ENCODE data around the gene CCDC43. TPM values are rescaled to one million over a fixed set of nuclear protein-coding genes. Genes with fewer than 3 reads are reported as not detected.

The CCDC43 gene
- total RNA-seq, 2 experiments from 2014 or later: 23.6 to 25.3 TPM

GRCh38 chr17:44664867-44665266, 24.7 kb downstream of the CCDC43 start:
- peaks cover 10% of the 10 kb centered on the region for H3K27me3 Mint-ChIP-seq
- intact Hi-C loops (cut with DNase I, micrococcal nuclease): no loop called here
- no peak overlapping the region for H3K27ac ChIP-seq (ENCODE audit: low read depth in 1 of 2, low read length in 2 of 2)
- H3K4me3 ChIP-seq (ENCODE audit: low read length): no peak overlapping the region
- H3K27ac Mint-ChIP-seq: no peak overlapping the region
- DNase-seq (no peak), ATAC-seq (ENCODE audit: poor library complexity) (no peak)
- no peaks in the 10 kb centered on the region for H3K9me3 Mint-ChIP-seq
- no peaks in the 10 kb centered on the region for H3K4me1 Mint-ChIP-seq (ENCODE audit: low read depth)
- H3K27me3 ChIP-seq (ENCODE audit: control insufficient read depth in 1 of 2, insufficient read depth in 2 of 2, low read length in 2 of 2): peaks cover 2 to 9% of the 10 kb centered on the region in 2 experiments
- H3K4me3 Mint-ChIP-seq: no peak overlapping the region
- no peaks in the 10 kb centered on the region for H3K36me3 Mint-ChIP-seq (ENCODE audit: low read depth)
- no peak for TF ChIP-seq CTCF (IDR thresholded peaks at IDR 0.05)
- POLR2A ChIA-PET: no interaction called here
- no peaks in the 10 kb centered on the region for H3K9me3 ChIP-seq (ENCODE audit: control insufficient read depth in 1 of 2, insufficient read depth in 1 of 2, low read length in 2 of 2)
- CTCF ChIA-PET: no interaction called here
- no peaks in the 10 kb centered on the region for H3K4me1 ChIP-seq (ENCODE audit: insufficient read depth, low read length)
- H3K36me3 ChIP-seq (ENCODE audit: insufficient read depth, low read length): no peaks in the 10 kb centered on the region

- no peak for TF ChIP-seq CTCF (IDR thresholded peaks at IDR 0.05)
- intact Hi-C loops (cut with DNase I, micrococcal nuclease): no loop called here
- Mint-ChIP-seq H3K36me3 (ENCODE audit: low read depth) (no peaks in the 10 kb centered on the region), H3K4me3 (no peak overlapping the region), H3K9me3 (no peaks in the 10 kb centered on the region), H3K27ac (no peak overlapping the region), H3K27me3 (peaks cover 15% of the 10 kb centered on the region), H3K4me1 (ENCODE audit: low read depth) (no peaks in the 10 kb centered on the region)
- Histone ChIP-seq H3K4me1 (ENCODE audit: insufficient read depth, low read length) (no peaks in the 10 kb centered on the region), H3K9me3 (ENCODE audit: control insufficient read depth in 1 of 2, insufficient read depth in 1 of 2, low read length in 2 of 2) (no peaks in the 10 kb centered on the region), H3K27me3 (ENCODE audit: control insufficient read depth in 1 of 2, insufficient read depth in 2 of 2, low read length in 2 of 2) (peaks cover 2 to 9% of the 10 kb centered on the region in 2 experiments), H3K4me3 (ENCODE audit: low read length) (no peak overlapping the region), H3K27ac (ENCODE audit: low read depth in 1 of 2, low read length in 2 of 2) (no peak overlapping the region), H3K36me3 (ENCODE audit: insufficient read depth, low read length) (no peaks in the 10 kb centered on the region)
- CTCF ChIA-PET: no interaction called here
- no peak for ATAC-seq (ENCODE audit: poor library complexity)
- POLR2A ChIA-PET: no interaction called here
- no peak for DNase-seq
Observed at GRCh38 chr17:44663095-44663494, 26.5 kb downstream of the CCDC43 start.

- peaks cover 20% of the 10 kb centered on the region for H3K27me3 Mint-ChIP-seq
- H3K27ac Mint-ChIP-seq: no peak overlapping the region
- peaks cover 8 to 14% of the 10 kb centered on the region in 2 experiments for H3K27me3 ChIP-seq (ENCODE audit: control insufficient read depth in 1 of 2, insufficient read depth in 2 of 2, low read length in 2 of 2)
- DNase-seq: no peak
- H3K4me3 Mint-ChIP-seq: no peak overlapping the region
- no peak overlapping the region for H3K27ac ChIP-seq (ENCODE audit: low read depth in 1 of 2, low read length in 2 of 2)
- H3K9me3 Mint-ChIP-seq: no peaks in the 10 kb centered on the region
- peaks cover 0 to 4% of the 10 kb centered on the region in 2 experiments for H3K9me3 ChIP-seq (ENCODE audit: control insufficient read depth in 1 of 2, insufficient read depth in 1 of 2, low read length in 2 of 2)
- ChIA-PET CTCF (no interaction called here), POLR2A (no interaction called here)
- peaks cover 4% of the 10 kb centered on the region for H3K4me1 Mint-ChIP-seq (ENCODE audit: low read depth)
- no peak for ATAC-seq (ENCODE audit: poor library complexity)
- no peak overlapping the region for H3K4me3 ChIP-seq (ENCODE audit: low read length)
- peaks cover 3% of the 10 kb centered on the region for H3K4me1 ChIP-seq (ENCODE audit: insufficient read depth, low read length)
- no peaks in the 10 kb centered on the region for H3K36me3 ChIP-seq (ENCODE audit: insufficient read depth, low read length)
- intact Hi-C loops (cut with DNase I, micrococcal nuclease): no loop called here
- H3K36me3 Mint-ChIP-seq (ENCODE audit: low read depth): no peaks in the 10 kb centered on the region
- no peak for TF ChIP-seq CTCF (IDR thresholded peaks at IDR 0.05)
Observed at GRCh38 chr17:44661835-44662234, 27.7 kb downstream of the CCDC43 start.

Measured in CD4-positive, alpha-beta T cell (primary cell).